ENCODE measurements around the gene ALK. TPM values are rescaled to one million over a fixed set of nuclear protein-coding genes. Genes with fewer than 3 reads are reported as not detected.

The ALK gene
- total RNA-seq, 1 experiment from 2014 or later = not detected

DNA sequence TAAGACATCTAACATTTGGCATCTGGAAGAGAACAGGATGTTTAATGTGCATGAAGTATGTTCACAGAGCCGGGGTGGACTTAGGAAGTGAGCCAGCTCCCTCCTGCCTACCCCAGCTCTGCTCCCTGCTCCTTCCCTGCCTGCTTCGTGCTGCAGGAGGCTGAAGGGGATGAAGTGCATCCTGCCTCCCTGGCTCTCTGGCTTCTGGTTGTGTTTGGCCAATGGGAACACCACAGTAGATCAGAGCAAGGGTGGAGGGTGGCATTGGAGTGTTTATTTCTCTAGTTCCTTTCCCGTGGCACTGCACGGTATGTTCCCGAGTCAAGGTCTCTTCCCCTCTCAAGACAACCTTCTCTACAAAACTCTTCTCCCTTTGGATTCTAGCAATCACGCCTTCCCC lies 426.3 kb downstream of the ALK start:
- DNase-seq (ENCODE audit: low spot score) = no peak

DNA sequence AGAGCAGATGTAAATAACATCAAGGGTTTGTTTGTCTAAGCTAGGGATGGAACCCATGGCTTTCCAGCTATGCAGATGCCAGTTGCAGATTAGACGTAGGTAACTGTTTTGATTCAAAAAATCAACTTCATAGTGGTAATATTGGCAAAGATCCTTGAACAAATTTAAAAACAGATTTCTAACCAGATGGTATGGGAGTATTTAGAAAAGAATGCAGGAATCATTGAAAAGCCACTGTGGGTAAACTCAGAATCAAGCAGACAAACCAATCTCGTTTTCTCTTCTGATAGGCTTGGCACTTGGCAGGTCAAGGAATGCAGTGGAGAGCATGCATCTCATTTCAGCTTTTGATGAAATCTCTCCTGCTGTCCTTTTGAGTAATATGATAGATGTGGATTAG lies 428.7 kb downstream of the ALK start:
- no peak for DNase-seq (ENCODE audit: low spot score)

DNA sequence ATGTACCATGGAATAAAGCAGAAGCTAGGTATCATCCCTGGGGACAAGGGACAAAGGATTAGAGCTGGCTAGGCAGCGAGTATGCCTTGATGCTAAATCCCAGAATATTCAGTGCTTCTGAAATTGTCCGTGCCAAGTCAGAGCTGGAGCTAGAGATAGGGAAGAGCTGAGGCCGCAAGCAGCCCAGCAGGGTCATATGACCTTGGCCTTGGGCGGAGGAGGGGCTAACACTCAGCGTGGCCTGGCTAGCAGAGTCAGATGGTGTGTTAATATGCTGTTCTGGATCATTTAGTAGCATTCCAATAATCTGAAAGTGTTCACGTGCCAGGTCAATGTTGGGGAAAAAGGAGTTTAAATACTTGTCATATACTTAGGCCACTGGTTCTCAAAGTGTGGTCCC lies 431.3 kb downstream of the ALK start:
- DNase-seq (ENCODE audit: low spot score) = no peak

DNA sequence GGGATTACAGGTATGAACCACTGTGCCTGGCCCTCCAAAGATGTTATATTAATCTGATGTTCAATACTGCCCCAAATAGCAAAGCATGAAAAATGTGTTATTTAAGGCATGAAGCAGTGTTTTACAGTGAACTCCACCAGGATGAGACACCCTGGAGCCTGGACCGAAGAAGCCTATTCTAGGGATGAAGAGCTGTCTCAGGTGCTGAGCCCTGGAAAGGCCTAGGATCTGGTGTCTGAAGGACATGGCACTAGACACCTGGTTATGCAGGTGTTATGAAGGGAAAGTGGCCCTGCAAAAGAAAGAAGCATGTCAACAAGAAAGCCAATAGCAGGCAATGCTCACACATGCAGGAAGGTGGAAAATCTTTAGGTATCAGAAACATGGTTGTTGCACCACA lies 431.8 kb downstream of the ALK start:
- no peak for DNase-seq (ENCODE audit: low spot score)

DNA sequence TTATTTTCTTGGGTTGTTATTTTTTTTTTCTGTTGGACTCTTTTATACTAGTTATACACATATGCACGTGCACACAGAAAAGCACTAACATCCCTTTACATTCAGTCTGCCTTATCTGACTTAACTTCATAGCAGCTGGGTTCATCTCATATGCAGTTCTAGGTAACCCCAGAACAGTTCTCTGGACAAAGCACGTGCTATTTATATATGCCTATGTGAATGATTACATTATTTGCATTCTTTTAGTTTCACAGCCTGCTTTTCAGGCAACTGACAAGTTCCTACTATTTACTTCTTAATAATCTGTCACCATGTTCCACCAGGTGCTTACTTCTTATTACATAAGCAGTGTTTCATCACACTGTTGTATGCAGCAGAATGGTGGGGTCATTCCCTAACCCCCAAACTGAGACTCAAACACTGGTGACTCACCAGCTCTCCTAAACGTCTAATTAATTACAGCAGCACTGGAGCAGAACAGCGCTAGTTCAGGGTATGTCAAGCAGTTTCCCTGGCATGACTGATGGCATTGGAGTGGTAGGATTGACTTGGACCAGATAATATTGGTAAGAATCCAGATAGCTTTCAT lies 433.3 kb downstream of the ALK start:
- no peak for DNase-seq (ENCODE audit: low spot score)

DNA sequence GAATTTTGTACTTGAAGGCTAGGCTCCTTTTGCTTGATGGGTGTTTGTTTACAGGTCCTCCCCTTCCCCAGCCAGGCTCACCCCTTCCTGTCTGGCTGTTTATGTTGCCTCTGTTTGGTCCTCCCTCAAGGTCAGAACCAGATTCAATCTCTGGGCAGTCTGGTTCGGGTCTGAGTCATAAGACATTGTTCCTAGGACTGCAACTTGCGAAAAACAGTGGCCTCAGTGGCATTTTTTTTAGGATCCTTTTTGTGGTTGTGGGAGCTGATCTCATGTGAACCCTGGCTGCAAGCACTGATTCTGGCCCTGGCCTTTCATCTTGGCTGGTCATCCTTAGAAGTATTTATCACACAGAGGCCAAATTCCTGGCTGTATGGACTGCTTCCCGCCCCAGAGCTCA lies 435.8 kb downstream of the ALK start:
- DNase-seq (ENCODE audit: low spot score) = no peak

DNA sequence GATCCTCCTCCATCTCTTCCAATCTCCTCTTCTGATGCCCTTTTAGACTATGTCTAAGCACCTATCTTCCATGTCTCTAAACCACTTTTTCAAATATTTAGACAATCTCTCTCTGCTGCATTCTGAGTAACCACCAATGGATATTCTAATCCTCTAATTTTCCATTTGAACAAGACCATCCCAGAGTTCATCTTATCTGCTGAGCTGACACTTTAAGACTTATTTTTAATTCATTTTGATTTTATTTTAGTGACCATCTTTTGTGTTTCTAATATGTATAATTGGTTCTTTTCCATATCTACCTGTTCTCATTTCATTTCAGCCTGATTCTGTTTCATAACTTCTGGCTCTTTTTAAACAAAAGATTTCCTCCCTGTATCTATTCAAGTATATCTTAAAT lies 436.3 kb downstream of the ALK start:
- no peak for DNase-seq (ENCODE audit: low spot score)

DNA sequence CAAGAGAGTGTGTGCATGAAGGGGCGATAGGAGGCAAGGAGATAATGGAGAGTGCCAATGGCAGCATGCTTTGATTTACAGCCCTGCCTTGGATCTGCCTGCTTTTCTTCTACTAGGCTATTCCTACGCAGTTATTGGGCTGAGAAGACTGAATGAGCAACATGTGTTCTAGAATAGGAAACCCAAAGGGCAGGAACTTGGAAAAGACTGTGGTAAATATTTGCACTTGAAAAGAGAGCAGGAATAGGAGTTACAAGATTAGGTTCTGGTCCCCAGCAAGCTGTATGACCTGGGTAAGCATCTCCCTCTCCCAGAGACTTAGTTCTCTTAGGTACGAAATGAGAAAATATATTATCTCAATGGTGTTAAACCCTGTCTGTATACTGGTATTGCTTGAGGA lies 438.5 kb downstream of the ALK start:
- DNase-seq (ENCODE audit: low spot score) = no peak

DNA sequence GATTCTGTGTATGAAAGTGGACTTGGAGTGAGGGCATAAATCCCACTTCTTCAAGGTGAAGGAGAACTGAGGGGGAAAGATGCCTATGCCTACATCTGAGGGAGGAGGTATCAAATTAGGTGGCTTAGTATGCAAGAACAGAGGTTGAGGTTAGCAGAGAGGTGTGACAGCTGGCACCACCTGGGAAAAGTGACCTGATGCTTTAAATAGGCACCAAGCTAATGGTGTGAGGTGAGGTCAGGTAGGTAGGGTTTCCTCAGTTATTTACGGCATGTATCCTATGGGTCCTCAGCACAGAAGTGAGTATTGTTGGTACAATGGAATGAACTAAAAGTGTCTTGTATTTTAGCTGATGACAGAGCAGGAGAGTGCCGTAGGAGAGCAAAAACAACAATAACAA lies 439.0 kb downstream of the ALK start:
- no peak for DNase-seq (ENCODE audit: low spot score)

DNA sequence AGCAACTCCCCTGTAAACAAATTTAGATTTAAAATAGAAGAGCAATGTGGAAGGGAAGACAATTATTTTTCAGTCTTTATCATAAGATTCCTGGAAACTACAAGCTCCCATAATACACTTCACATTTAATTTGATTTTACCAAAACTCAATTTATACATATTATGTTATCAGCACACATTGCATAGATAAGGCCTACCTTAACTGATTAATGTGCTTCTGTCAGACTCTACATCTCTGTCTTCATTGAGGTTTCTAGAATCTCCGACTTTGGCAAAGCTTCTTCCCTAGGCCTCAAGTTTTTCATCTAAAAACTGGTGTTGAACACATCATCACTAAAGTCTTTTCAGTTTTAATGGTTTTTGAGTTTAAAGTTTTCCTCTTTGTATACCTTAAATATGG lies 440.1 kb downstream of the ALK start:
- no peak for DNase-seq (ENCODE audit: low spot score)

DNA sequence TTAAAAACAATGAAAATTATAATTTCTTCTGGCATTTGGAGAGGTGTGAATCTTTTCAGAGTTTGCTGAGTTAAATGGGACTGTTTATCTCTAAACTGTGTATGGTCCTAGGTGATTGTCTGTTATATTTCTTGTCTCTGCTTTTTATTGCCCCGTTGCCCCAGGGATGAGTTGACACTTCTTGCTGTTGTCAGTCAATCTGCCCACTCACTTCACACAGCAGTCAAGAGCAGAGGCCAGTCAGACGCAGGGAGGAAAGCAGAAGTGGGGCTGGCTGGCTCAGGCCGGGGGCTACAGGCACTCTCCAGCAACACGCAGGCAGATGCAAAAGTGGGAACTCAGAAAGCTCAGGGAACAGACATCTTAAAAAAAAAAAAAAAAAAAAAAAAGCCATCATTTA lies 441.0 kb downstream of the ALK start:
- DNase-seq (ENCODE audit: low spot score) = no peak

DNA sequence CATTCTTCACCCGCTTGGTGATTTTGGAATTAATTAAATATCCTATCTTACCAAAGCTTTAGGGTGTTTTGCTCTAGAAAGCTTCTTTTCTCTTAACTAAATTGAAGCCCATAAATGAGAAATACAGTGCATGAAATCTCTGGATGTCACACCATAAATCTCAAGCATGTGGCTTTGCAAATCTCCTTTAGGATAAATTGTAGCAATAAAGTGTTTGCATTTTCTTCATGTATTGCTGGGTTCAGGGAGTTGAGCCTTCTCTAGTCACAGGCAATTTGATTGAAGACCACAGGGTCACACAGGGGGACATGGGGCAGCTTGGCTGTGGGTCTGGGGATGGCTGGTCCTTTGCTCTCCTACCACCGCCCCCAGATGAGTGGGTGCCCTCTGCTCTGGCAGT lies 442.0 kb downstream of the ALK start:
- no peak for DNase-seq (ENCODE audit: low spot score)

DNA sequence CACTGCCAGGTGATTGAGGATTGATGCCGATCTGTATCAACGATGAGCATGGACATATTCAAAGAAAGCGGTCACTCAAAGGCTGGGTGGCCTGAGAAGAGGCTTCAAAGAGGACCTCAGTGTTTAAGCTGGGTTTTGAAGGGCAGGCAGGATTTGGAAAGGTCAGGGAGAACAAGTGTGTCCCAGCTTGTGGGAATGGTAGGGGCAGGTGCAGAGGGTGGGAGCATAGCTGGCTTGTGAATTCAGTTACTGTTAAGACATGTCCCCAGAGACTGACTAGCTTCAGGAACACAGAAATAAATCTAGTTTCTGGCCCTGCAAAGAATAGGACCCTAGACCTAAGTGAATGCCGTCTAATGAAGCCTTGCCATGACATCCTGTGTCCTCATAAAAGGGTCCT lies 442.7 kb downstream of the ALK start:
- DNase-seq (ENCODE audit: low spot score) = no peak

DNA sequence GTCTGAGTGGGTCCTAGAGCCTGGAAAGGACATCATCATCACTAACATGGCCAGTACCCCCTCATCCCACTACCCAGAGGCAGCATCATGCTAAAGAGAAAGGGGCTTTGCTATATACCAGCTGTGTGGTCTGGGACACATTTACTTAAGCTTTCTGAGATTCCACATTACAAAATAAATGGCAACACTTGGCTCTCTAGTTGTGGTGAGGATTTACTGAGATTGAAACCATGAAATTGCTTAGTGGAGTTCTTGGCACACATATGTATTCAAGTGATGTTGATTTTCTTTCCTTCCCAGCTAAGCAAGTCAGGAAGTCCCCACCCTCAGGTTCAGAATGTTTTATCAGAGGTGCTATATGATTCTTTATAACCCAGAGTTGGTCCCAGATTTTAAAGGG lies 444.2 kb downstream of the ALK start:
- DNase-seq (ENCODE audit: low spot score) = no peak

DNA sequence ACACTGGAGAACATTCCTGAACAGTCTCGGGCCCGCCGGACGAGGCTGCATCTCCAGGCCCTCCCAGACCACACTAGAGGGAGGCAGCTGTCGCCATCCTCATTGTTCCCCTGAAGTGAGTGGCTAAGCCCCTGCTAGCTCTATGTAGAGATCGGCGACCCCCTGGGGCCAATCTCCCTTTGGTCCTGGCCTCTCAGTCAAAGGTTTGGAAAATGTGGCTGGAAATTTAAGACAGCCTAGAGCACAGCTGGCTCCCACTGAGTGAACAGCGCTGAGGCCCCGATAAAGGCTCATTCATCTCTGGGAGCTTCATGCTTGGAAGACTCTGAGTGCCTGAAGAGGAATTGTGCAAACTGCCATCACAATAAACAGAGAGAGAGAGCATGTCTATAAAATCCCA lies 445.9 kb downstream of the ALK start:
- DNase-seq (ENCODE audit: low spot score) = no peak

DNA sequence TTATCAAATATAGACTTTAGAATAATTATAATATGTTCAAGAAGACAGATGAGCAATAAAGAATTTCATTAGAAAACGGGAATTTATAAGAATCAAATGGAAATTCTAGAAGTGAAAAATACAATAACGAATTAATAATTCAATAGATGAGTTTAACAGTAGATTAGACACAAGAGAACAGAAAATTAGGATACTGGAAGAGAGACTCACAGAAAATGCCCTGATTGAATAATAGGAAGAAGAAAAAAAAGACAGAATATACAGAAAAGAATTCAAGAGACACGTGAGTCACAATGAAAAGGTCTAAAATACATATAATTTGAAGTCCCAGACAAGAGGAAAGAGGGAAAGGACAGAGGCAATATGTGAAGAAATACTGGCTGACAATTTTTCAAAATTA lies 451.4 kb downstream of the ALK start:
- DNase-seq (ENCODE audit: low spot score) = no peak

DNA sequence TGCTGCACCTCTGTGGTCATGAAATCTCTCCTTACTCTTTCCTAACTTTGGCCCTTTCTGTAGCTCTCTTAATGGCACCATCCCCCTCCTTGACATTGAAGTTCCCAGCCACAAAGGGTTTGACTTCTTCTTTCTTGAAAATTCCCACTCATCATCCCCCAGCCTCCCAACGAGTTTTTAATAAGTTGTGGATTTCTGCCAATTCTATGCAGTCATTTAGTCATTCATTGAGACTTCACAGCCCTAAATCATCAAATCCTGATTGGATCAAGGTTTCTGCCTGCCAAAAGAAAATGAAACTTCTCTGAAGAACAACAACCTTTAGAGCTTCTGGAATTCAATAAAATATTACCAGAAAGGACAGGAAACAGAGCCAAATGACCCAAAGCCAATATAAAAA lies 451.9 kb downstream of the ALK start:
- DNase-seq (ENCODE audit: low spot score) = no peak

DNA sequence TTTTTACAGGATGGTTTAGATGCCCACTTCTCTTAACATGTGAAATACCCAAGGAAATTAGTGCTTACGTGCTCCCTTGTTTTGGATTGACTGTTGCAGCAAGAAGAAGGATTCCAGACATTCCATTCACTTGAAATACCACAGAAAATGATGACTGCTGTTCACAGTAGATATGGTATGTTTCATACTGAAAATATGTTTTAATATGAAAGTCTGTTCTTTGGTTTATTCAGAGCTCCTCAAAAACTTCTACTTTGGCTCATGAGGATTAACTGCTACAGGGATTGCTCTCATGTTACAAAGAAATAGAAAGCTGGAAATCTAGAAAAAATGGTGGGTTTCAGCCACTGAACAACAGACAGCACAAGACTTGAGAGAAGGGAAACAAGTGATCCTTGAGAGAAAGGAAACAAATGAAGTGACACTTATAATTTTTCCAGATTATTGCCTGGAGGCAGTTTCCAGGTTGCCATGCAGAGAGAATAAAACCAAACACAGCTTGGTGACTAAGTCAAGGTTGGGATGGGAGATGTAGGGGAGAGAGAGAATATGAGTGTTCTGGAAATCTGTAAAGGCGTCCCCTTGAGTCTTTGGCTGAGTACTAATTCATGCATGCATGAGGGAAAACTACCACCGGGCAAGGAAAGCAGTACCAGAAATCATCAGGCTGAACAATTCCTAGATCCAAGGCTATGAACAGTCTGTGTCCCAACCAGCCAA lies 458.0 kb downstream of the ALK start:
- no peak for DNase-seq (ENCODE audit: low spot score)

DNA sequence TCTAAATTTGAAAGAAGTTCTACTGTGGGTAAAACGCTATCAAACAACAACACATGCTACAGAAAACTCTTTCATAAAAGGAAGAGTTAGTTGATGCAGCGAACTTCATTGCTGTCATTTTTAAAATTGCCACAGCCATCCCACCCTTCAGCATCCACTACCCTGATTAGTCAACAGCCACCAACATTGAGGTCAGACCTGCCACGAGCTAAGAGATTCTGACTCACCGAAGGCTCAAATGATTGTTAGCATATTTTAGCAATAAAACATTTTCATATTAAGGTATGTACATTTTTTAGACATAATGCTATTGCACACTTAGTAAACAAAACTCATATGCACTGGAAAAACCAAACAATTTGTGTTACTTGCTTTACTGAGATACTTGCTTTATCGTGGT lies 459.1 kb downstream of the ALK start:
- no peak for DNase-seq (ENCODE audit: low spot score)

DNA sequence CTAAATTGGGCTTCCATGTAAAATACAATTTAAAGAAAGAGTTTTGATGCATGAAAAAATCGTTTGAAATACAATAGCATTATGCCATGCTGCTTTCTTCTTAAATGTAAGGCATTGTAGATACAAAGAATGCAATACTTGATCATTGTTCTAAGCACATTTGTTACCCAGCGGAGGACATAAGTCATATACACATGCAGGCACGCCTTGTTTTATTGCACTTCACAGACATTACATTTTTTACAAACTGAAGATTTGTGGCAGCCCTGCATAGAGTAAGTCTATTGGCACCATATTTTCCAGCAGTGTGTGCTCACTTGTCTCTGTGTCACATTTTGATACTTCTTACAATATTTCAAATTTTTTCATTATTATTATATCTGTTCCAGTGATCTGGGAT lies 461.2 kb downstream of the ALK start:
- DNase-seq (ENCODE audit: low spot score) = no peak

DNA sequence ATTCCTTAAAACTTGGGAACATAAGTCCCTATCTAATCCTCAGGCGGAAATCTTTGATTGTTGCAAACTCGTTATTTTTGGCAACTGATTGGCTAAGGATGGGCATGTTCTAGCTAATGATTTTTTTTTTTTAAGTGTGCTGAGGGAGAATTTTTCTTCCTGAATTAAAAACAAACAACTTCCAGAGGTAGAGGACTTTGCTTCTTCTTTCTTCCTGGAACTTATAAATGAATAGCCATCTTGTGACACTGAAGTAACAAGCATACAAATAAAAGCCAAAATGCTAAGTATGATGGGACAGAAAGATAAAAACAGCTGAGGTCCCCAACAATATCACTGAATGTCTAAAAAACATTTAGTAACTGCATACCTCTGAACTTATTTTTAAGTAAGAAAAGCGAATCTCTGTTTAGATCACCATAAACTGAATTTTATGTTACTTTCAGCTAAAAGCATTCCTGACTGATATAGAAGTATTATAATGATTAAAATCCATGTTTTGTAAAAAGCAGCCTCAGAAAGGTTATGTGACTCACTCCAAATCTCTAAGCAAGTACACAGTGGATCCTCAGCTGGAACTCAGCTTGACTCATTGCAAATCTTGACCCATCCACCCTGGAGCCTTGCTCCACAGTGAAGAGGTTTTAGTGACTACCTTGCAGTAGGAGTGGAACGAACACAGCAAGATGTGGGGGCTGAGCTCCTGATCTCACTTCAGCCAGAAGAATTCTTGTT lies 461.8 kb downstream of the ALK start:
- DNase-seq (ENCODE audit: low spot score) = no peak

DNA sequence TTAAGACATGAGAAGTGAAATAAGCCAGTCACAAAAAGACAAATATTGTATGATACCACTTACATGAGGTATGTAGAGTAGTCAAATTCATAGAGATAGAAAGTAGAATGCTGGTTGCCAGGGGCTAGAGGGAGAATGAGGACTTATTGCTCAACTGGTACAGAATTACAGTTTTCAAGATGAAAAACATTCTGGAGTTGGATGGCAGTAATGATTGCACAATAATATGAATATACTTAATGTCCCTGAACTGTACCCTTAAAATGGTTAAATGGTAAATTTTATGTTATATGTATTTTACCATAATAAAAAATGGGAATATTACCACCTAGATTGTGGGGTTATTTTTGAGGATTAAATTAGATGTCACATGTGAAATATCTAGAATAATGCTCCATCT lies 465.0 kb downstream of the ALK start:
- no peak for DNase-seq (ENCODE audit: low spot score)

DNA sequence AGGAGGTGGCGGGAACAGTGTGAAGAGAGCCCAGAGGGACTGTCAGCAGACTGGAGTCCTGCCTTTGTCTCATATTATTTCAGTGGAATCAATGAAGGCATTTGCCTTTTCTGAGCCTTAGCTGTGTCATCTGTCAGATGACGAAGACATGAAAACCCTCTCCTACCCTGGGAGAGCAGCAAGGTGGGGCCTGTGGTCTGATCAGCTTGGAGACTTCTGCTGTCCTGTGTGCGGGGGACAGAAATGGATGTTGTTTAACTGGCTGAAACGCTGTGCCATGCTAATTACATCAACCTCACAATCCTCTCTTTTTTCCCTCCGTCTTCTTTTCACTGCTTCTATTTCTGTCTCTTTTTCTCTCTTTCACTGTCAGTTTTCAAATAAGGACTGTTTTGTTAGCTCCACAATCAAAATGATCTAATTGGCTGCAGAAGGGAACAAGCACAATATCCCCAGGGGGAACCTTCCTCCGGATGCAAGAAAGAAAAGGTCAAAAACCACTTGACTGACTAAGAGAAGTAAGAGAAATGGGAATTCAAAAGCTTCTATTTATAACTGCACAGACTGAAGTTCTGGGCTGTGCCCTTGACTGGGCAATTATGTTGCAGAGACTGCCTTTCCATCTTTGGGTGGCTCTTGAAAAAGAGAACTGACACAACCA lies 466.1 kb downstream of the ALK start:
- no peak for DNase-seq (ENCODE audit: low spot score)
